ENCODE measurements around the gene TLR7. TPM values are rescaled to one million over a fixed set of nuclear protein-coding genes. Genes with fewer than 3 reads are reported as not detected.
A peak's percentile ranks its signal among the peaks of the same experiment; 100 is the strongest.

Gene TLR7
- total RNA-seq, 1 donor = under 0.01 TPM

DNA sequence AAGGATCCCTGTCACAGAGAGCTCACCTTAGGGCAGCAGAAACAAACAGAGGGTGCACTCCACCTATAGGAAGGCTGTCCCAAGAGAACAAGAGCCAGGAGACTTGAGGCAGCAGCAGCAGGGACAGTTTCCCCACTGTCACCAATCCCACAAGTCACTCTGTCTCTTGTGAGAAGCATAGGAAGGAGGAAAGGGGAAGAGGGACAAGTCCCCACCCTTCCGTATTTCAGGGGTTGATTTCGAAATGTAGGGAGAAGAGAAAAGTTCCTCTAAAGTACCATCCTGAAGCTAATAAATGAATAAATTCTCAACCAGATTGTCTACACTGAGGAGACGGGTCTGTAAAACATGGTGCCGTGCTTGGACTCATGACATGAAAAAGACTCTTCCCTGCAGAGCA, 30.1 kb downstream of the TLR7 start:
- H3K4me3 ChIP-seq (ENCODE audit: insufficient read depth, low read length) = no peak overlapping the region
- TF ChIP-seq, protein P1, sequence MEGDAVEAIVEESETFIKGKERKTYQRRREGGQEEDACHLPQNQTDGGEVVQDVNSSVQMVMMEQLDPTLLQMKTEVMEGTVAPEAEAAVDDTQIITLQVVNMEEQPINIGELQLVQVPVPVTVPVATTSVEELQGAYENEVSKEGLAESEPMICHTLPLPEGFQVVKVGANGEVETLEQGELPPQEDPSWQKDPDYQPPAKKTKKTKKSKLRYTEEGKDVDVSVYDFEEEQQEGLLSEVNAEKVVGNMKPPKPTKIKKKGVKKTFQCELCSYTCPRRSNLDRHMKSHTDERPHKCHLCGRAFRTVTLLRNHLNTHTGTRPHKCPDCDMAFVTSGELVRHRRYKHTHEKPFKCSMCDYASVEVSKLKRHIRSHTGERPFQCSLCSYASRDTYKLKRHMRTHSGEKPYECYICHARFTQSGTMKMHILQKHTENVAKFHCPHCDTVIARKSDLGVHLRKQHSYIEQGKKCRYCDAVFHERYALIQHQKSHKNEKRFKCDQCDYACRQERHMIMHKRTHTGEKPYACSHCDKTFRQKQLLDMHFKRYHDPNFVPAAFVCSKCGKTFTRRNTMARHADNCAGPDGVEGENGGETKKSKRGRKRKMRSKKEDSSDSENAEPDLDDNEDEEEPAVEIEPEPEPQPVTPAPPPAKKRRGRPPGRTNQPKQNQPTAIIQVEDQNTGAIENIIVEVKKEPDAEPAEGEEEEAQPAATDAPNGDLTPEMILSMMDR (IDR thresholded peaks at IDR 0.05; ENCODE audit: extremely low read depth, low read depth, low read length) = no peak
- H3K27ac ChIP-seq (ENCODE audit: low read depth, low read length) = no peak overlapping the region
- H3K36me3 ChIP-seq (ENCODE audit: insufficient read depth, low read length) = no peaks in the 10 kb centered on the region
- no peak overlapping the region for H2AFZ ChIP-seq (ENCODE audit: low read length)
- no peaks in the 10 kb centered on the region for H4K20me1 ChIP-seq (ENCODE audit: insufficient read depth, low read length)
- no peaks in the 10 kb centered on the region for H3K9me3 ChIP-seq (ENCODE audit: low read depth, low read length)
- H3K27me3 ChIP-seq (ENCODE audit: insufficient read depth, low read length) = no peaks in the 10 kb centered on the region
- no peaks in the 10 kb centered on the region for H3K4me1 ChIP-seq (ENCODE audit: insufficient read depth, low read length)
- no peak for DNase-seq (ENCODE audit: insufficient read length, low spot score, missing footprints)
- no peak overlapping the region for H3K4me2 ChIP-seq (ENCODE audit: insufficient read depth, low read length)
- H3K79me2 ChIP-seq (ENCODE audit: insufficient read depth, low read length) = no peaks in the 10 kb centered on the region

DNA sequence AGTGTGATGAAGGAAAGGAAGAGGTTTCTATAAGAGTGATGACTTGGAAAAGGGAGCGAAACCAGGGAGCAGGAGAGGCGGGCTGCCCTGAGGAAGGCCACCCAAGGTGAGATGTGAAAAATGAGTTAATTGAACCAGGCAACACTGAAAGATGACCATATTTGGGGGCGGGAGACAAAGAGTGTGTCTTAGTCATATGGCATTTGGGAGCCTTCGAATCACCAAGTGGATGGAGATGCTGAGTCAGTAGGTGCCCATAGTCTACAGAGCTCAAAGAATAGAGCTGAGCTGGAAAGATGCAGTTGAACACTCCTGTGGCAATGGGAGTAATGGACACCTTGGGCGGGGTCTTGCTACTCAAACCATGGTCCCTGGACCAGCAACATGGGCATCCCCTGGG, 31.2 kb downstream of the TLR7 start:
- Histone ChIP-seq H3K4me1 (ENCODE audit: insufficient read depth, low read length) (no peaks in the 10 kb centered on the region), H4K20me1 (ENCODE audit: insufficient read depth, low read length) (no peaks in the 10 kb centered on the region), H2AFZ (ENCODE audit: low read length) (no peak overlapping the region), H3K27ac (ENCODE audit: low read depth, low read length) (no peak overlapping the region), H3K27me3 (ENCODE audit: insufficient read depth, low read length) (no peaks in the 10 kb centered on the region), H3K36me3 (ENCODE audit: insufficient read depth, low read length) (no peaks in the 10 kb centered on the region), H3K4me2 (ENCODE audit: insufficient read depth, low read length) (no peak overlapping the region), H3K4me3 (ENCODE audit: insufficient read depth, low read length) (no peak overlapping the region), H3K9me3 (ENCODE audit: low read depth, low read length) (no peaks in the 10 kb centered on the region), H3K79me2 (ENCODE audit: insufficient read depth, low read length) (no peaks in the 10 kb centered on the region)
- no peak for DNase-seq (ENCODE audit: insufficient read length, low spot score, missing footprints)
- TF ChIP-seq, protein P1 (IDR thresholded peaks at IDR 0.05; ENCODE audit: extremely low read depth, low read depth, low read length) = no peak

- Histone ChIP-seq H3K4me3 (ENCODE audit: insufficient read depth, low read length) (no peak overlapping the region), H3K79me2 (ENCODE audit: insufficient read depth, low read length) (no peaks in the 10 kb centered on the region), H3K4me1 (ENCODE audit: insufficient read depth, low read length) (no peaks in the 10 kb centered on the region), H3K9me3 (ENCODE audit: low read depth, low read length) (no peaks in the 10 kb centered on the region), H3K27me3 (ENCODE audit: insufficient read depth, low read length) (no peaks in the 10 kb centered on the region), H3K36me3 (ENCODE audit: insufficient read depth, low read length) (no peaks in the 10 kb centered on the region), H3K4me2 (ENCODE audit: insufficient read depth, low read length) (no peak overlapping the region), H3K27ac (ENCODE audit: low read depth, low read length) (no peak overlapping the region), H4K20me1 (ENCODE audit: insufficient read depth, low read length) (no peaks in the 10 kb centered on the region), H2AFZ (ENCODE audit: low read length) (no peak overlapping the region)
- TF ChIP-seq, protein P1 (IDR thresholded peaks at IDR 0.05; ENCODE audit: extremely low read depth, low read depth, low read length) = no peak
- no peak for DNase-seq (ENCODE audit: insufficient read length, low spot score, missing footprints)
Measured at GRCh38 chrX:12899506-12899905, 32.6 kb downstream of the TLR7 start.

DNA sequence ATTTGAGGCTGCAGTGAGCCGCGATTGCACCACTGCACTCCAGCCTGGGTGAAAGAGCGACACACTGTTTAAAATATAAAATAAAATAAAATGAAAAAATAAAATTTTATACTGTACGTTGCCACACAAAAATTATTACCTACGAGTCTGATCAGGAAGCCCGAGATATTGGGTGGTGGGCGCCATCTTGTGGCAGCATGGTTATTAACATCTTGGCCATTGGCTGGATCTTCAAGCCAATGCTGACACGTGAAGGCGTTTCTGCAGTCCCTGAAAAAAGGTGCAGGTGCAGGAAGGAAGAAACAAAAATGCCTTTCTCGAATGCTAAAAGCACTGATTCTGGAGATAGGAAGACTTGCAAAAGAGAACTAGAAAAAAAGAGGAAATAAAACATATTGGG, 34.6 kb downstream of the TLR7 start:
- Histone ChIP-seq H2AFZ (ENCODE audit: low read length) (no peak overlapping the region), H3K36me3 (ENCODE audit: insufficient read depth, low read length) (no peaks in the 10 kb centered on the region), H3K4me2 (ENCODE audit: insufficient read depth, low read length) (no peak overlapping the region), H3K4me3 (ENCODE audit: insufficient read depth, low read length) (no peak overlapping the region), H3K27me3 (ENCODE audit: insufficient read depth, low read length) (no peaks in the 10 kb centered on the region), H3K4me1 (ENCODE audit: insufficient read depth, low read length) (no peaks in the 10 kb centered on the region), H4K20me1 (ENCODE audit: insufficient read depth, low read length) (no peaks in the 10 kb centered on the region), H3K9me3 (ENCODE audit: low read depth, low read length) (no peaks in the 10 kb centered on the region), H3K27ac (ENCODE audit: low read depth, low read length) (no peak overlapping the region), H3K79me2 (ENCODE audit: insufficient read depth, low read length) (no peaks in the 10 kb centered on the region)
- DNase-seq (ENCODE audit: insufficient read length, low spot score, missing footprints) = peak; percentile 93
- TF ChIP-seq, protein P1 (IDR thresholded peaks at IDR 0.05; ENCODE audit: extremely low read depth, low read depth, low read length) = peak; percentile 69
